HG03432 (cell line): ENCODE results near the gene KAZN.

Source experiments
- ATAC-seq: cut with Tn5 transposase; IDR thresholded peaks from one replicate; pipeline ENCODE4 v1.9.1; 2021; ENCODE audit warnings: mild to moderate bottlenecking, moderate library complexity; ENCODE audit not compliant: unreplicated experiment

The KAZN gene

DNA sequence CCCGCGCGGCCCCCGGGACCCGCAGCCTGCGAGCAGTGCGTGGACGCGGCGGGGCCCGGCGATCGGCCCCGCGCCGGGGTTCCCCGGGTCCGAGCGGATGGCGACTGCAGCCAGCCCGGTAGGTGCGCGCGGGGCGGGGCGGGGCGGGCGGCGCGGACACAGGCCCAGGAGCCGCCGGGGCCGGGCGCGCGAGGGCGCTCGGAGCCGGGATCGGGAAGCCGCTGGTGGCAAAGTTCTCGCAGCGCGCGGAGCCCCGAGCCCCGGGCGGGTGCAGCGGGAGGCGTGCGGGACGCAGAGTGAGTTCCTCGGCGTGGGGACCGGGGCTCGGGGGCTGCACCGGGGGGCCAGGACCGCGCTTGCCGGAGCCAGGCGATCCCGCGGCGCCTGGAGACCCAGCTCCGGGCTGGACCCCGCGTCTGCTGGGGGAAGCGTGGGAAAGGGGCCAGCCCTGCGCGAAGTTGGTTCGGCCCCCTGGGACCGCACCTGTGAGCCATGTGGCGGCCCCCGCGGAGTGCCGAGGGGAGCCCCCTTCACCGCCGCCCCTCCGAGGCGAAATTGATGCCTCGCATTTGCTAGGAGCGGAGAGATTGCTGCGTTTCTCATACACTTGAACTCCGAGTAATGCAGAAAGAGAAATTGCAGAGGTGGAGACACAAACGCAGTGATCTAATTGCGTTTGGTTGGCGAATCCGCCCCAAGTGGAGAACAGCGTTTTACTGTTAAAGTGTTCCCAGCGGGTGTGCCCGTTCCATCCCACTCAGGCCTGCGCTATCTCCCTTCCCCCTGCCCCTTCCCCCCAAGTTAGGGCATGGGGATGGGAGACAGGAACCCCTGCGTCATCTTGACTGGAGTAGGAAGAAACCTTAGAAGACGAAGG lies 326.2 kb downstream of the KAZN start:
- no peak for ATAC-seq

DNA sequence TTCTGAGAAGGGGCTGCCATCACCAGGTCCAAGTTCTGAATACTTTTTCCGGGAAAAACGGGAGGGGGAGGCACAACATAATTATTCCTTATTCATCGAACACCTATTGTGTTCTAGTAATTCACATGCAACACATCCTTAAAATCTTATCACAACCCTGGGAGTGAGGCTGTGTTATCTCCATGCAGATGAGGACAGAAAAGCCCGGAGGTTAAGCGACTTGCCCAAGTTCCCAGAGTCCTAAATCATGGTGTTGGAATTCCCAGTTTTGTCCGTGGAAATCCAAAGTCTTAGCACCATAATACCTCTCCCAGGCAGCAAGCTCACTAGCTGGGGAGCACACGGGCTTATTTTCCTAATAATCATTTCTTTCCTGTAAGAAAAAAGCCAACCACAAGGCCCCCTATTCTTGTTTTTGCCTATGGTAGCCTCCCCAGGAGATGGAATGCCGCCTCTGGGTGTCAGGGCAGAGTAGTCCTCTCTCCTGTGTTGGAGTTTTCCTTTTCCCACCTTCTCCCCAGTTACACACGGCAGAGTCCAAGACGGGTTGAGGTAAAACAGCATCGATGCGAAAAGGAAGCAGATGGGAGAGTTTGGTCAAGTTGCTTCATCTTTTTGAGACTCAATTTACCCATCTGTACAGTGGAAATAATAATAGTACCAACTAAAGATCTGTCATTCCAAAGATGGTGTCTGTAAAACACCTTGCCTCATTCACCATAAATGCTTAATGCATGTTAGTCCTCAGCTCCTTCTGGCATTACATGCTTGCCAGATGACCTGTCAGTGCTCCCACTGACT lies 327.1 kb downstream of the KAZN start:
- no peak for ATAC-seq

DNA sequence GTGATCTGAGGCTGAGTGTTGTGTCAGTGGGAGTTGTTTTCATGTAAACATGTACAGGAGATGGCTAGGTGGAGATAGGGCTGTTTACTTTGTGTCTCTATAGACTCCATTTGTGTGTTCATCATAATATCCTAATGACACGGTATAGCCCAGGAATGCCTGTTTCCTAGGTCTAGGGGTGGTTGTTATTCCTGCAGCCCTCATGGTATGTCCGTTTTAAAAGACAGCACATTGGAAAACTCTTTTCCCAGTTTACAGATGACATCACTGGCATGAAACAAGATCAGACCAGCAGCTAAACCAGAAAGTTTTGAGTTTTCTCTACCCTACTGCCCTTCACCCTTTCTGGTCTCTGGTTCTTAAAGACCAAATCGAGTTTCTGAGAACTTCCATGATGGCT lies 327.7 kb downstream of the KAZN start:
- ATAC-seq = no peak

DNA sequence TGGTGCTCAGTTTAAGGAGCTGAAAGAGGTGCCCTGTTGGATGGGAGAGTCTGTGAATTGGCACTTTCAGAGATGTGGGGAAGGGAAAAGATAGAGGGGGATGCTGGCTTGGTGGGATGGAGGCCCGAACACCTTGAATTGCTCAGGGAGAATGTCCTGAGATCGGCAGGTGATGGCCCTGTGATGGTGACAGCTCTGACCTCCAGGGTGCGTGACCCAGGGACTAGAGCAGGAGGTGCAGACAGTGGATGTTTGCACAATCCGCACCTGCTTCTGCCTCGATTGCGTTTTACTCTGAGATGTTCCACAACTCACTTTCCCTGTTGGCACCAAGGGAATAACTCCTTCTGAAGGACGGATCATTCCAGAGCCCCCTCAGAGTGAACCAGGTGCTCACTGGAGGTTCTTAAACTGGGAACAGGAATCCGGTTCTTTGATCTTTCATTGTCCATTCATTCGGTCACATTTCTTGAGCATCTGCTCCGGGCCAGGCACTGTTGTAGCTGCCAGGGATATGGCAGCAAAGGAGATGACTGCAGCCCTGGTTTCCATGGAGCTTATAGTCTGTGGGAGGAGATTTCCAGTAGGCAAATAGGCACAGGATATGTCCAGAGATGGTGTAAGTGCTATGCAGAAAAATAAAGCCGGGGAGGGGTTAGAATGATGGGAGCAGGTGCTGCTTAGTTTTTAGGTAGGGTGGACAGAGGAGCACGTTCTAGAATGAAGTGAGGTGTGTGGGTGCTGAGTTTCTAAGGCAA lies 328.5 kb downstream of the KAZN start:
- ATAC-seq = no peak

DNA sequence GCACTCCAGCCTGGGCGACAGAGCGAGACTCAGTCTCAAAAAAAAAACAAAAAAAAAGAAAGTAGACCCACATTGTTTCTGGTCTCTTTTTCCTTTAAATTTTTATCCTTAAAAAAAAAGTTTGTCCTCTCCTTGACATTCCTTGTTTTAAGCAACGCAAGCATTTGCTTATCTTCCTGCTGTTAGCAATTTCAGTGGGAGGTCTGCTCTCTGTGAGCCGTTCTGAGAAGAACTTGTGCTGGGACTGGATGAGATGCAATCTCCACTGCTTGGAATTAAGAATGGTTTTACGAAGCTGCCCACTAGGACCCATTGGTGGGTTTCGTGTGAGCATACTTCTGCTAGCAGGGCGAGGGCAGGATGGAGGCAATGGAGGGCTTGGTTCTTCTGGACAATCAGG lies 329.9 kb downstream of the KAZN start:
- no peak for ATAC-seq

DNA sequence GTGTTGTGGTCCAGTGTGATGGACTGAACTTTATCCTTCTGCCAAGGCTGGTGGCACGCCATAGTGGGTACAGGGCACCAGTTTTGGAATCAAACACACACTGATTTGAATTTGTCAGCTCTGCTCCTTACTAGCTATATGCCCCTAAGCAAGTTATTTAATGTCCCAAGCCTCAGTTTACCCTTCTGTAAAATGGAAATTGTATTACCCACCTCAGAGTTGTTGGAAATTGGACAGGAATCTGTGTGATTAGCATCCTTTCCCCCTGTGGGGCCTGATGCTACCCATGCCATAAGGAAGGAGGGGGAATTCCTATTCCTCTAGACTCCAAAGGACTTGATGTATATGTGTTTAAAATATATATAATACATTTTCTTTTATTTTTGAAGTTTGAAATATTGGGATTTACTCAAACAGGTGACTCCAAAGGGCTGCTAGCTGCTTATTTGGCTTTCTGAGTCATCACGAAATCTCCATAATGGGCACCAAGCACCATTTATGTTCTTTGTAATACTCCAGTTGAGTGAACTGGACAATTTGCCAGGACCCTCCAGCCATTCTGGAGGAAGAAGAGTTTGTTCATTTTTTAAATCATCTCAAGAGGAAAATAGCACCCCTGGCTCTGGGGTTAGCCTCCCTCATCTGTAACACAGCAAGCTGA lies 330.5 kb downstream of the KAZN start:
- no peak for ATAC-seq

DNA sequence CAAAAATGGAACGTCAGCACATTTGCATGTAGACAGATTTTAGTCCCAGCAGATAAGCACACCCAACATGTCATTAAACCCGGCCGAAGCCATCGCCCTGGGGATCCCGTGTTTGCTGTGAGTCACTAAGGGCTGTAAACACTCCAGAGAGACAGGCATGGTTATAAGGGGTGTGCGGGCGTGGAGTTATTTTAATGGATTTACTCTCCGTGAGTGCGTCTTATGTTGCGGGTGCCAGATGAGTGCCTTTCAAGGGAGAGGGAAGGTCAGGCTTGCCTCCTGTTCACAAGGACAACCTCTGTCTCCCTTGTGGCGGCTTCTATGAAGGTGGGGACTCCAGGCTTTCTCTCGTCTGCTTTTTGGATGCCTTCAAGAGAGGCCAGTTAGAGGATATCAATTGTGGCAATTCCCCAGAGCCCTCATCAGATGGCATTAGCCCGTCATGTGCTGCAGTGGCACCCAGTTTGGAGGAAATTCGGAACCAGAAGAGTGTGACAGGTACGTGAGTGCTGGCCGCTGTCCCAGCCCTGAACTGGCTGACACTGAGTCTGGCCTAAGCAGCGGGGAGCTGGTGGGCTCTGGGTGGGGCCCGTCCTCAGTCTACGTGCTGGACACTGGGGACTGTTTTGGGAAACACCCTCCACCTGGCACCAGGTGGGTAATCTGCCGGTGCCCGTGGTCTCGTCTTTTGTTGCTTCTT lies 331.2 kb downstream of the KAZN start:
- ATAC-seq = no peak

DNA sequence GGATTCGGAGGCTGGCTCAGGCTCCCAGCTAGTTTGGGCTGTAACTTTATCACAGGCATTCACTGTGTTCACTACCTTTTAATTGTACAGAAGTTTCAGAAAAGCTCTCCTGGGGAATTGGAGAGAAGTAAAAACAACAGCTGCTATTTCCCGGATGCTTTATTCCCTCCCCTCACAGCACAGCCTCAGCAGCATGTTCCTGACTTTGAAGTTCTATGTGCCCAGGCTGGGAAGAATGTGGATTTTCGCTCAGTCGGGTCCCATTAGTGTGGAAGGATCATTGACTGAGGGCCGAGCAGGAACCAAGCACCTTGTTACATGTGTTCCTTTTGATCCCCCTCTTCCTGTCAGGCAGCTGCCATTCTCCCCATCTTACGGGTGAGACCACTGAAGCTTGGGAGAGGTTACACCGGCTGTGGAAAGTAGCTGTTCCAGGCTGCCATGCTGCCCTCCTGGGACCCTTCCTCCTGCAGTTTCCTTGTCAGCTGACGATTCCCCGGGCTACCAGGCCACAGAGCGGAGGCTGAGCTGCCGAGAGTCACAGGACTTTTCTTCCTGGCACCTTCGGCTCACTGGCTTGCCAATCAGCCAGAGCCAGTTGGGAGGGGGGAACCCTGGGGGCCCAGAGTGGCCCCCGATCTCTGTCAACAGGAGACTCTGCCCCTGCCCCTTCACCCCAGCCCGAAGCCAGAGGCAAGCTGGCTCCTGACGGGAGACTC lies 331.9 kb downstream of the KAZN start:
- no peak for ATAC-seq

DNA sequence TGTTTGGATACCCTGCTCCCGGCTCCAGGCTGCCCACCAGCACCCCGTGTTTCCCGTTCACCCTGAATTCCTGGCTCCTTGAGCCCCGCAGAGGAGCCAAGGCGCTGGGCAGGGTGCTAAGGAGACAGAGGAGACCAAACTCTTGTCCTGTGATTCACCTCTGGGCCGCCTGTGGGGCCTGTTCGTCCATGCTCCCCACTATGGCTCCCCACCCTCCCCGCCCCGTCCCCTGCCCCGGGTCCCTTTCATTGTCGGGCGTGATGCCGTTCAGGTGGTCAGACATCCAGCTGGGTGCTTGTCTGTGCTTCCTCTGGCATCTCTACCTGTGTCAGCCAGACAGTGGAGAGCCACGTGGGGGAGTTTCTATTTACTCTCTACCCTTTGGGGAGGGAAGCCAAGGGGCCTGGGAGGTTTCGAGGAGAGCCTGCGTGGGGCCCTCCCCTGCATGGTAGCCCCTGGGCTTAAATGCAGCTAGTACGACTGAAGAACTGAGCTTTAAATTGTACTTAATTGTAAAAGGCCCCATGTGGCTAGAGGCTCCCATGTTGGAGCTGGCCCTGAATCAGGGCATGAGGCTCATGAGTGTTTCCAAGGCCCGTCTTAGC lies 333.7 kb downstream of the KAZN start:
- no peak for ATAC-seq

DNA sequence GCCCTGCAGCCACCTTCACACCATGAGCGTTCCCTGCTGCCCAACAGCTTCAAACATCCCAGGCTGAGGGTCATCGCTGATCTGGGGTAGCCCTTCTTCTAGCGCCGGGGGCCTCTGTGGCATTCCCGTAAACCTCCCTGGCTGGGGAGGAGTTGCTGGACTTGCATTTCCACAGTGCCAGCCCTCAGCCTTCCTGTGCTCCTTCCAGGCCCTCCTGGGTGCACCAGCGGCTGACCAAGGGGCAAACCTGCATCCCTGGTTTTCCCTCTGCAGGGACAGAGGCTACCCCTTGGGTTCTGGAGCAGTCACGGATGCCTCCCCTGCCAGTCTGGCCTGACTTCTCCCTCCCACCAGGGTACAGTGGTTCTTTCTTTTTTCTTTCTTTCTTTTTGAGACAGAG lies 336.4 kb downstream of the KAZN start:
- ATAC-seq = no peak

DNA sequence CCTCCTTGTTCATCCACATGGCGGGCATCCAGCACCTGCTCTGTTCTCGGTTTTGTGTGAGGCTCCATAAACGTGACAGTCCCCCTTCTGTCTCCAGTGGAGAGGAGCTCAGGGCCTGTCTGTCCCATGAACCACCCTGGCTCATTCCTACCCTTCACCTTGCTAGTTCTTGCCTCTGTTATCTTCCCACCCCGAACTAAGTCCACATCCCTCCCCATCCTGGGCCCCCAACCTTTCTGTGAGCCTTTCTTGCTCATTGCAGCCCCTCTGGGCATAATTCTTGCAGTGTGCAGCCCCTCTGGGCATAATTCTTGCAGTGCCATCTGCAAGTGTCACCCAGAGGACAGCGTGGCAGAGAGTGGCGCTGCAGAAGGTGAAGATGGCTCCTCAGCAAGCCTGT lies 338.3 kb downstream of the KAZN start:
- ATAC-seq = no peak

DNA sequence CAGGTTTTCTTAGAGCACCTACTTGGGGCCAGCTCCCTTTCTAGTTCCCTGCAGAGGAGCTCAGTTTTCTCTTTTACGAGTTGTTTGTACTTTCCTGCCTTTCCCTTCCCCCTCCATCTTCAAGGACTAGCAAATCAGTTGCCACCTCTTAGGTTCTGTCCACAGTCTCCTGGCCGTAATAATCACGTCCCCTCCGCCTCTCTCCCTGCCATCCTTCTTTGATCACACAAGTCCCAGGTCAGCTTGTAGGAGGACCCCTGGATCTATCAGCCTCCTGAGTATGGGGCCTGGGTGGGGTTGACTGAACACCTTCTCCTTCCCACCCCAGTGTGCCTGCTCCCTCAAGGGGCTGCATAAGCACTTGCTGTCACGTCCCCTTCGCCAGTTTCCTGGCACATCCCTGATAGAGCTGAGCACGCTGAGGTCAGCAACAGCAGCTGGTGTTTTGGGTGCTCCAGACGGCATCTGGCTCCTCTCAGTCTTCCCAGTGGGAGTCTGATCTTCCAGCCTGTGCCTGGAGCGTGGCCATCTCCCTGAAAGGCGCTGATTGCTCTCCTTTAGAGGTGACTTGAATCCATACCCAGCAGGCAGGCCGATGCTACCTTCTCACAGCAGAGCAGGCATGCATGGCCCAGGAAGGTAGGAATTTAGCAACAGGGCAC lies 338.9 kb downstream of the KAZN start:
- ATAC-seq = no peak

DNA sequence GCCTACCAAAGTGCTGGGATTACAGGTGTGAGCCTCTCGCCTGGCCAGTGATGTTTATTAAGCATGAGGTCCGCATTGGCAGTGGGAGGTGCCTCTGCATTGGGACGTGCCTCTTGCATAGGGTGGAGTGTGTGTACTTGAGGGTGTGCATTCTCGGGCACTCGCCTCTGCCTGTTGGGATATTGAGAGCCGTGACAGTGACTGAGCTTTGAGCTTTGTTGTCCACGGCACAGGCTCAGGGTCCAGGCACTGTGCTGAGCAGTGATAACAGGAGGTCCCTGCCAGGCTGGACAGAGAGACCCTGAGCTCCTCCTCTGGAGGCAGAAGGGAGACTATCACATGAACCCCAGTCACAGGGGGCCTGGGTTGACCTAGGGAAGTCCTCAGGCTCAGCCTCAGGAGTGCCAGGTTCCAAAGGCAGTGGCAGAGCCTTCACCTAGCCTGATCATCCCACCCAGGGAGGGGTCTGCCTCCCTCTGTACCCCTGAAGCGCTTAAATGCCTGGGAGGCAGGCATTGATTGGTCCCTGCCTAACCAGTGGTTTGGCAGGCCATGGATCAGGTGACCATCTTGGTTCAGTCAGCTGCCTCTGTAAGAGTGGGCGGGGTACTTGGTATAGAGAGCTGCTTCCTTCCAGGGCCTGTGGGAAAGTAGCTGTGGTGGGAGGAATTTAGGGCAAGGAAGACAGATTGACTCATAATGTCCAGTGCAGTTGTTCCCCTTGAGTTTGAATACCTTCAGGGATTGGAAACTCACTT lies 341.2 kb downstream of the KAZN start:
- ATAC-seq = no peak

DNA sequence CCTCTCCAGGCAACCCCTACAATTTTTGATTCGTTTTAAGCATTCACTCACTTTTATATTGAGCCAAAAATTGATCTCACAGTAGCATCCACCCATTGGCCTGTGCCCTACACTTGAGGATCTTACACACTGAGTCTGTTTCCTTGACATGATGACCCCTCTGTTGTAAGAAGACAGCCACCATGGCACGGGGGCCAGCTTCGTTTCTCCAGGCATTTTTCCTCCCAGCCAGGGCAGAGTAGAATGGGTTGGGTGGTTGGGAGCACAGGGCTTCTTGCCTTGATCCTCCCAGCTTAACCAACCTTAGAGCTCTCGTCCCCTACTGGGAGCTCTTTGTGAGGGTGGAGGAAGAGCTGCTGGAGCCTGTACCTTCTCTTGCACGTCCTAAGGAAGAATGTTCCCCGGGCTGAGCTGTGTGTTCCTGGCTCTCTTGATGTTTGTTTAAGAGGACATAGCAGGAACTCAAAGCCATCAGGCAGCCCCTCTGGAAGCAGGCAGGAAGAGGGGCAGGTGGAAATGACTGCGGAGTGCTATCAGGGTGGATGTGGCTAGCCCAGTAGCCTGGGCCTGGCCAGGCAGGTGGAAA lies 341.9 kb downstream of the KAZN start:
- ATAC-seq = no peak

DNA sequence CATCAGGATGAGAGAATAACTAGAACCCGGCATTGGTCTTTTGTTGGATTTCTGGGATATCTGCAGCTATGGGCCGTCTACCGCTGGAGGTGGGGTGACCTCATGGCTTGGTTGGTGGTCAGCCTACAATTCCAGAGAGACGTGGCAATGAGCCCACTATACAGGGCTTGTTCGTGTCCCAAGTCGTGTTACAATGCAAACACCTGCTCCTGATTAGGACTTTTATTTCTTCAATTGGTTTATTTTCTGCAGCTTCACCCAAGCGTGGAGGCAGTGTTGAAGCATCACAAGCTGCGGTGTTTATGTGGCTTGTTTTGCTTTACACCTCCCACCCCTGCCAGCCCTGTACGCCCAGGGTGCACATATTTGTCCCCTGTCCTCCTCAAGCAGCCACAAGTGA lies 343.4 kb downstream of the KAZN start:
- no peak for ATAC-seq

DNA sequence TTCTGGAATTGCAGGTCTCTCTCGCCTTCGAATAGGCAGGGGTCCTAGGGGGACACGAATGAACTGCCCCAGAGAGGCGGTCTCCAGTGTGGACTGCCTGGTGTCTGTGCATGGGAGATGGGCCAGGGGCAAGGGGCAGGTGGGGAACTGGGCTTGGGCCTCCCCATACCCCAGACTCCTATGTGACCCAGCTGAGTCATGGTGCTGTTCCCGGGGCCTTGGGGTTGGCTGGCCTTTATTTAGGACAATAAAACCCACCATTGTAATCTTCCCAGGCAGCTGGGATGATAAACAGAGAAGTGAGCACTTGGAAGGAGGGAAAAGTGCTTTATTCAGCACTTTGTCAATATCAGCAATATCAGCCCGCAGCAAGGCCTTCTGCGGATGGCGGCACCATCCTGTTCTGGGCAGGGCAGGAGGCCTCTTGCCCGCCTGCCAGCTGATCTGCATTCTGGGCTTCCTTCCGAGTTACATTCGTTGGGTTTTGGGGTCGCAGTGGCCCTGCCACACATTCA lies 346.0 kb downstream of the KAZN start:
- no peak for ATAC-seq
